Left ventricle myocardium inferior (tissue), 1 donor: Measurements from ENCODE around the gene PTPRN2. TPM values are rescaled to one million over a fixed set of nuclear protein-coding genes. Genes with fewer than 3 reads are reported as not detected.

Source experiments
- DNase-seq: peaks from one replicate; pipeline ENCODE4 v3.0.0-alpha.2; 2020
- H3K27ac ChIP-seq: fragments of 200-600 bp; replicated peaks from 2 replicates; pipeline ENCODE4 v1.8.0; 2021
- H3K27me3 ChIP-seq: fragments of 200-600 bp; 2 replicates; pipeline ENCODE4 v1.8.0; 2021; ENCODE audit warnings: low read depth
- H3K36me3 ChIP-seq: fragments of 200-600 bp; 2 replicates; pipeline ENCODE4 v1.8.0; 2021
- H3K4me1 ChIP-seq: fragments of 200-600 bp; 2 replicates; pipeline ENCODE4 v1.8.0; 2021
- H3K4me3 ChIP-seq: fragments of 200-600 bp; 2 replicates; pipeline ENCODE4 v1.8.0; 2021; ENCODE audit warnings: mild to moderate bottlenecking, moderate library complexity
- H3K9me3 ChIP-seq: fragments of 200-600 bp; replicated peaks from 2 replicates; pipeline ENCODE4 v1.8.0; 2021
- CTCF ChIP-seq: fragments of 200-600 bp; IDR thresholded peaks from 2 replicates; pipeline ENCODE4 v1.8.0; 2021; ENCODE audit warnings: antibody characterized with exemption, mild to moderate bottlenecking, borderline replicate concordance
- intact Hi-C: fragments of 100-400 bp; cut with micrococcal nuclease; formaldehyde crosslinking; loops from one replicate; pipeline ENCODE4 v1.11.0; 2022
- total RNA-seq: library from RNA; stranded (reverse); fragmentation: NEBNext Ultra II Directional; extraction: Animal tissue kit (Norgen Biotek cat#: 25700); gene quantifications from one replicate; pipeline ENCODE4 v1.2.1, GENCODE V29; 2021
- donor health status: DM: no; HTN: yes; CAD: no; lungs with severe emphysema.

Gene PTPRN2
- total RNA-seq, 1 donor from 2014 or later = 1.3 TPM

- H3K4me3 ChIP-seq = peak overlapping the region; percentile 61
- TF ChIP-seq CTCF = no peak
- H3K9me3 ChIP-seq = no peaks in the 10 kb centered on the region
- DNase-seq = no peak
- H3K4me1 ChIP-seq = peaks cover 52% of the 10 kb centered on the region
- H3K36me3 ChIP-seq = no peaks in the 10 kb centered on the region
- intact Hi-C loops = no loop called here
- no peak overlapping the region for H3K27ac ChIP-seq
- H3K27me3 ChIP-seq = peaks cover 78% of the 10 kb centered on the region
Measured at GRCh38 chr7:157693071-157693520, 894.5 kb downstream of the PTPRN2 start.

GRCh38 chr7:157692460-157693011 is 895.1 kb downstream of the PTPRN2 start:
- Histone ChIP-seq H3K27ac (no peak overlapping the region), H3K4me3 (peak overlapping the region; percentile 61), H3K9me3 (no peaks in the 10 kb centered on the region), H3K4me1 (peaks cover 52% of the 10 kb centered on the region), H3K27me3 (peaks cover 79% of the 10 kb centered on the region), H3K36me3 (no peaks in the 10 kb centered on the region)
- intact Hi-C loops = no loop called here
- no peak for DNase-seq
- no peak for TF ChIP-seq CTCF

- peak overlapping the region; percentile 61 for H3K4me3 ChIP-seq
- H3K9me3 ChIP-seq = no peaks in the 10 kb centered on the region
- peak overlapping the region; percentile 40 for H3K27ac ChIP-seq
- H3K27me3 ChIP-seq = peaks cover 86% of the 10 kb centered on the region
- no peak for TF ChIP-seq CTCF
- H3K36me3 ChIP-seq = no peaks in the 10 kb centered on the region
- H3K4me1 ChIP-seq = peaks cover 52% of the 10 kb centered on the region
- intact Hi-C loops = no loop called here
- no peak for DNase-seq
Measured at GRCh38 chr7:157691586-157692459, 895.8 kb downstream of the PTPRN2 start.

- DNase-seq = peak; percentile 67
- H3K9me3 ChIP-seq = no peaks in the 10 kb centered on the region
- peaks cover 94% of the 10 kb centered on the region for H3K27me3 ChIP-seq
- no peak for TF ChIP-seq CTCF
- peak overlapping the region; percentile 40 for H3K27ac ChIP-seq
- no peaks in the 10 kb centered on the region for H3K36me3 ChIP-seq
- peaks cover 52% of the 10 kb centered on the region for H3K4me1 ChIP-seq
- peak overlapping the region; percentile 67 for H3K4me3 ChIP-seq
- intact Hi-C loops = no loop called here
Measured at GRCh38 chr7:157690833-157691585, 896.6 kb downstream of the PTPRN2 start.

- Histone ChIP-seq H3K27me3 (peaks cover 97% of the 10 kb centered on the region), H3K9me3 (no peaks in the 10 kb centered on the region), H3K27ac (no peak overlapping the region), H3K4me1 (peaks cover 60% of the 10 kb centered on the region), H3K36me3 (no peaks in the 10 kb centered on the region), H3K4me3 (peak overlapping the region; percentile 67)
- intact Hi-C loops = no loop called here
- no peak for TF ChIP-seq CTCF
- DNase-seq = no peak
Measured at GRCh38 chr7:157690058-157690832, 897.4 kb downstream of the PTPRN2 start.
